ENCODE measurements around the gene PPP1R10.

DNA sequence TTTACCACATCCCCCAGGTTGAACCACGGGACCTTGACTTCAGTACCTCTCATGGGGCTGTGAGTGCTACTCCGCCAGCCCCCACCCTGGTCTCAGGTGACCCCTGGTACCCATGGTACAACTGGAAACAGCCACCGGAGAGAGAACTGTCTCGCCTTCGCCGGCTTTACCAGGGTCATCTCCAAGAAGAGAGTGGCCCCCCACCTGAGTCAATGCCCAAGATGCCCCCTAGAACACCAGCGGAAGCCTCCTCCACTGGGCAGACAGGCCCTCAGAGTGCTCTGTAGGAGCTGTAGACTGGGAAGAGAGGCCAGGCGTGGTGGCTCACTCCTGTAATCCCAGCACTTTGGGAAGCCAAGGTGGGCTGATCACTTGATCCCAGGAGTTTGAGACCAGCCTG is 8.5 kb upstream of the PPP1R10 start:
- TF ChIP-seq, protein P1, sequence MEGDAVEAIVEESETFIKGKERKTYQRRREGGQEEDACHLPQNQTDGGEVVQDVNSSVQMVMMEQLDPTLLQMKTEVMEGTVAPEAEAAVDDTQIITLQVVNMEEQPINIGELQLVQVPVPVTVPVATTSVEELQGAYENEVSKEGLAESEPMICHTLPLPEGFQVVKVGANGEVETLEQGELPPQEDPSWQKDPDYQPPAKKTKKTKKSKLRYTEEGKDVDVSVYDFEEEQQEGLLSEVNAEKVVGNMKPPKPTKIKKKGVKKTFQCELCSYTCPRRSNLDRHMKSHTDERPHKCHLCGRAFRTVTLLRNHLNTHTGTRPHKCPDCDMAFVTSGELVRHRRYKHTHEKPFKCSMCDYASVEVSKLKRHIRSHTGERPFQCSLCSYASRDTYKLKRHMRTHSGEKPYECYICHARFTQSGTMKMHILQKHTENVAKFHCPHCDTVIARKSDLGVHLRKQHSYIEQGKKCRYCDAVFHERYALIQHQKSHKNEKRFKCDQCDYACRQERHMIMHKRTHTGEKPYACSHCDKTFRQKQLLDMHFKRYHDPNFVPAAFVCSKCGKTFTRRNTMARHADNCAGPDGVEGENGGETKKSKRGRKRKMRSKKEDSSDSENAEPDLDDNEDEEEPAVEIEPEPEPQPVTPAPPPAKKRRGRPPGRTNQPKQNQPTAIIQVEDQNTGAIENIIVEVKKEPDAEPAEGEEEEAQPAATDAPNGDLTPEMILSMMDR (IDR thresholded peaks at IDR 0.05): no peak
- TF ChIP-seq ZFX (IDR thresholded peaks at IDR 0.05; ENCODE audit: borderline replicate concordance): no peak

Measured in 22Rv1 (cell line).